CMK (cell line): ENCODE data around the gene USP7.
"Not testable (repeated sequence)": the region's sequence is repeated elsewhere in the genome, so short reads cannot be mapped to it uniquely, and the experiment has no call there.

Source experiments
- DNase-seq: peaks from one replicate; pipeline ENCODE4 v3.0.0-alpha.2; 2010; ENCODE audit warnings: low read depth

USP7 gene

DNA sequence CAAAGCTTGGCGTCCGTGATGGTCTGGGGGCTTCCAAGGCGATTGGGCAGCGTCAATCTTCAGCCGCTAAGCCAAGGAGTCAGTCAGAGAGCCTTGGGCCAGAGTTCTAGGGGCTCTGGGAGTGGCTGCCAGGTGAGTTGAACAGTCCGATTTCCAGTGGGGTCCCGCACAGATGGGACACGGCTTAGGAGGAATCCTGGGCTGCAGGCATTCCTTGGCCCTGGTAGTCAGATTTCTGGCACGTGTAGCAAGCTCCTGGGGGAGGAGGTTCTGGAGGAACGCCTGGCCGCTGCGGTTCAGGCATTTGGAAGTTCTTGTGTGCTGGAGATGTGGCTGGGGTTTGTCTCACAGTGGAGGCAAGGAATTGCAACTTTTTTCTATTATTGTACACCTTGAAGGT, 120.4 kb downstream of the USP7 start:
- not testable (repeated sequence) for DNase-seq
